Psoas muscle (tissue), 8 donors: ENCODE data around the gene PLEKHA6. TPM values are rescaled to one million over a fixed set of nuclear protein-coding genes. Genes with fewer than 3 reads are reported as not detected.
A peak's percentile ranks its signal among the peaks of the same experiment; 100 is the strongest.

Source experiments
- ATAC-seq, 4 donors: fragments of 200-7000 bp; cut with Tn5 transposase; one replicate each; pipeline ENCODE4 v1.9.1; 2020; ENCODE audit warnings: moderate library complexity in 3 of 4, mild to moderate bottlenecking in 2 of 4
- DNase-seq, 2 donors: peaks; one replicate each; pipeline ENCODE4 v3.0.0-alpha.2; 2020
- H3K27ac ChIP-seq: fragments of 200-600 bp; one replicate; pipeline ENCODE4 v1.8.0; 2022
- H3K27me3 ChIP-seq, 3 donors: fragments of 200-600 bp in 1 of 3; one replicate each; pipeline versions ENCODE4 v1.6.1 to v1.8.0; 2013 to 2022; ENCODE audit warnings: low read length in 2 of 3, mild to moderate bottlenecking in 2 of 3, moderate library complexity in 1 of 3; ENCODE audit not compliant: insufficient read depth in 3 of 3
- H3K36me3 ChIP-seq, 2 donors: fragments of 200-600 bp in 1 of 2; one replicate each; pipeline versions ENCODE4 v1.6.1 to v1.8.0; 2013 to 2022; ENCODE audit warnings: low read depth in 1 of 2, mild to moderate bottlenecking in 1 of 2, moderate library complexity in 1 of 2; ENCODE audit not compliant: insufficient read depth in 1 of 2
- H3K4me1 ChIP-seq: fragments of 200-600 bp; one replicate; pipeline ENCODE4 v1.8.0; 2022
- H3K4me3 ChIP-seq: fragments of 200-600 bp; one replicate; pipeline ENCODE4 v1.8.0; 2022; ENCODE audit warnings: mild to moderate bottlenecking
- H3K9me3 ChIP-seq: fragments of 200-600 bp; one replicate; pipeline ENCODE4 v1.8.0; 2022
- CTCF ChIP-seq: fragments of 200-600 bp; IDR thresholded peaks from one replicate; pipeline ENCODE4 v1.8.0; 2022; ENCODE audit warnings: antibody characterized with exemption
- WGBS, 3 donors: extraction: QIAGEN DNeasy Blood & Tissue Kit; methylation state at CpG; one replicate each; pipeline versions ENCODE4 v1.1.6 to v1.1.7; 2013; 5-methylcytosine and 5-hydroxymethylcytosine counted together
- intact Hi-C, 2 donors: fragments of 100-400 bp; cut with DNase I; formaldehyde crosslinking; loops; one replicate each; pipeline versions ENCODE4 v1.11.0 to v1.14.2; 2022
- polyA plus RNA-seq, 3 donors: library from polyadenylated mRNA; stranded (reverse); fragments of 200-250 nt; gene quantifications; one replicate each; pipeline ENCODE4 v1.2.3, GENCODE V29; 2013
- total RNA-seq, 4 donors: library from RNA; stranded (reverse); fragmentation: NEBNext Ultra II Directional in 2 of 4; extraction: Animal tissue kit (Norgen Biotek cat#: 25700) in 2 of 4; gene quantifications; one replicate each; pipeline versions ENCODE4 v1.2.1 to v1.2.4, GENCODE V29; 2021 to 2023
- donor health status: healthy with polysubstance abuse.
- donor health status: DM: no; HTN: no; CAD: no; lungs with moderate emphysema.
- donor health status: Bipolar disorder and iron deficiency.
- donor health status: healthy.
- donor health status: DM: yes; HTN: yes; CAD: no.
- donor health status: DM: no; HTN: no; CAD: no.
- donor health status: DM: no; HTN: no; CAD: no.
- donor health status: DM: yes; HTN: yes; CAD: no.

PLEKHA6 gene
- total and polyA plus RNA-seq, 7 donors: 0.92 to 7.1 (median 1.7) TPM

GRCh38 chr1:204307334-204307883, 52.3 kb downstream of the PLEKHA6 start:
- Histone ChIP-seq H3K36me3 (no peaks in the 10 kb centered on the region), H3K9me3 (no peaks in the 10 kb centered on the region), H3K27me3 (peaks cover 0 to 28% (median 4%) of the 10 kb centered on the region in 3 donors), H3K27ac (no peak overlapping the region), H3K4me3 (peak overlapping the region; percentile 38), H3K4me1 (no peaks in the 10 kb centered on the region)
- peak in 3 of 4 donors; percentile 30 to 65 (median 46) for ATAC-seq
- 22 to 41% (median 23%) methylated on average over 12 of the region's 12 CpGs for WGBS, 3 donors
- intact Hi-C loops: no loop called here
- DNase-seq: no peak
- TF ChIP-seq CTCF: no peak

- WGBS, 3 donors: 67 to 90% (median 70%) methylated on average over 3 of the region's 3 CpGs
- Histone ChIP-seq H3K27ac (no peak overlapping the region), H3K4me3 (no peak overlapping the region), H3K4me1 (no peaks in the 10 kb centered on the region), H3K27me3 (peaks cover 0 to 28% (median 4%) of the 10 kb centered on the region in 3 donors), H3K9me3 (no peaks in the 10 kb centered on the region), H3K36me3 (no peaks in the 10 kb centered on the region)
- DNase-seq (no peak), ATAC-seq (no peak)
- intact Hi-C loops: no loop called here
- no peak for TF ChIP-seq CTCF
These were observed 53.7 kb downstream of the PLEKHA6 start for GRCh38 chr1:204306076-204306475.

GRCh38 chr1:204304067-204304466, 55.7 kb downstream of the PLEKHA6 start:
- Histone ChIP-seq H3K4me3 (no peak overlapping the region), H3K36me3 (no peaks in the 10 kb centered on the region), H3K27me3 (peaks cover 0 to 32% (median 4%) of the 10 kb centered on the region in 3 donors), H3K4me1 (no peaks in the 10 kb centered on the region), H3K9me3 (no peaks in the 10 kb centered on the region), H3K27ac (no peak overlapping the region)
- DNase-seq: no peak
- no peak for ATAC-seq
- WGBS, 3 donors: 68 to 74% (median 72%) methylated on average over 4 of the region's 4 CpGs
- intact Hi-C loops: no loop called here
- no peak for TF ChIP-seq CTCF

GRCh38 chr1:204302769-204303168, 57.0 kb downstream of the PLEKHA6 start:
- DNase-seq (no peak), ATAC-seq (no peak)
- no peak overlapping the region for H3K27ac ChIP-seq
- H3K4me3 ChIP-seq: no peak overlapping the region
- intact Hi-C loops: no loop called here
- WGBS, 3 donors: 96 to 100% (median 97%) methylated on average over 3 of the region's 3 CpGs
- no peaks in the 10 kb centered on the region for H3K9me3 ChIP-seq
- H3K4me1 ChIP-seq: no peaks in the 10 kb centered on the region
- no peaks in the 10 kb centered on the region for H3K36me3 ChIP-seq
- no peak for TF ChIP-seq CTCF
- H3K27me3 ChIP-seq: peaks cover 0 to 33% (median 9%) of the 10 kb centered on the region in 3 donors
